Neural progenitor cell (in vitro differentiated cells): ENCODE results near the gene SLC12A6.

Source experiments
- EZH2phosphoT487 ChIP-seq: fragments of 200-600 bp; sonication (generic); IDR thresholded peaks from 2 replicates; pipeline ENCODE4 v1.6.1; 2017; ENCODE audit warnings: antibody characterized with exemption
- TF ChIP-seq, protein P1 (sequence below): fragments of 200-600 bp; sonication (generic); IDR thresholded peaks from 2 replicates; pipeline ENCODE4 v1.5.1; 2017; ENCODE audit warnings: antibody characterized with exemption, mild to moderate bottlenecking

DNA sequence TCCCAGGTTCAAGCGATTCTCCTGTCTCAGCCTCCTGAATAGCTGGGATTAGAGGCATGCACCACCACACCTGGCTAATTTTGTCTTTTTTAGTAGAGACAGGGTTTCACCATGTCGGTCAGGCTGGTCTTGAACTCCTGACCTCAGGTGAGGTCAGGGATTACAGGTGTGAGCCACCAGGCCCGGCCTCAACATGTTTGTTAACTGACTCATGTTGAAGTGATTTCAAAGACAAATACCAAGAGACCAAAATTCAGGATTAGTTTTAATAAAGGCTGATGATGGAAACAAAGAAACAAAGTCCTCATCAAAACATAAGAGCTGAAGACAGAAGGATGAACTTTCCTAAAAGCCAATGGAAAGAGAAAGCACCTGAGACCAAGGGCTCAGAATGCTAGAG lies 36.5 kb downstream of the SLC12A6 start:
- TF ChIP-seq, protein P1, sequence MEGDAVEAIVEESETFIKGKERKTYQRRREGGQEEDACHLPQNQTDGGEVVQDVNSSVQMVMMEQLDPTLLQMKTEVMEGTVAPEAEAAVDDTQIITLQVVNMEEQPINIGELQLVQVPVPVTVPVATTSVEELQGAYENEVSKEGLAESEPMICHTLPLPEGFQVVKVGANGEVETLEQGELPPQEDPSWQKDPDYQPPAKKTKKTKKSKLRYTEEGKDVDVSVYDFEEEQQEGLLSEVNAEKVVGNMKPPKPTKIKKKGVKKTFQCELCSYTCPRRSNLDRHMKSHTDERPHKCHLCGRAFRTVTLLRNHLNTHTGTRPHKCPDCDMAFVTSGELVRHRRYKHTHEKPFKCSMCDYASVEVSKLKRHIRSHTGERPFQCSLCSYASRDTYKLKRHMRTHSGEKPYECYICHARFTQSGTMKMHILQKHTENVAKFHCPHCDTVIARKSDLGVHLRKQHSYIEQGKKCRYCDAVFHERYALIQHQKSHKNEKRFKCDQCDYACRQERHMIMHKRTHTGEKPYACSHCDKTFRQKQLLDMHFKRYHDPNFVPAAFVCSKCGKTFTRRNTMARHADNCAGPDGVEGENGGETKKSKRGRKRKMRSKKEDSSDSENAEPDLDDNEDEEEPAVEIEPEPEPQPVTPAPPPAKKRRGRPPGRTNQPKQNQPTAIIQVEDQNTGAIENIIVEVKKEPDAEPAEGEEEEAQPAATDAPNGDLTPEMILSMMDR = no peak
- no peak for TF ChIP-seq EZH2phosphoT487
